ENCODE measurements around the gene MCM8.

DNA sequence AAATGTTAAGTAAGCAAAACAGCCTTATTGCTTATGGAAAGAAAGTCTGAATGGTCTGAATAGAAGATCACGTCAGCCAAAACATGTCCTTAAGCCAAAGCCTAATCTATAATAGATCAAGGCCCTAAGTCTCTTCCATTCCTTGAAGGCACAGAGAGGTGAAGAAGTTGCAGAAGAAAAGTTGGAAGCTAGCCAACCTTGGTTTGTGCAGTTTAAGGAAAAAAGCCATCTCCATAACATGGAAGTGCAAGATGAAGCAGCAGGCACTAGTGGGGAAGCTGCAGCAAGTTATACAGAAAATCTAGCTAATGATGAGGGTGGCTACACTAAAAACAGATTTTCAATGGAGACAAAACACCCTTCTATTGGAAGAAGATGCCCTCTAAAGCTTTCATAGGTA lies 74.3 kb downstream of the MCM8 start:
- TF ChIP-seq, protein P1, sequence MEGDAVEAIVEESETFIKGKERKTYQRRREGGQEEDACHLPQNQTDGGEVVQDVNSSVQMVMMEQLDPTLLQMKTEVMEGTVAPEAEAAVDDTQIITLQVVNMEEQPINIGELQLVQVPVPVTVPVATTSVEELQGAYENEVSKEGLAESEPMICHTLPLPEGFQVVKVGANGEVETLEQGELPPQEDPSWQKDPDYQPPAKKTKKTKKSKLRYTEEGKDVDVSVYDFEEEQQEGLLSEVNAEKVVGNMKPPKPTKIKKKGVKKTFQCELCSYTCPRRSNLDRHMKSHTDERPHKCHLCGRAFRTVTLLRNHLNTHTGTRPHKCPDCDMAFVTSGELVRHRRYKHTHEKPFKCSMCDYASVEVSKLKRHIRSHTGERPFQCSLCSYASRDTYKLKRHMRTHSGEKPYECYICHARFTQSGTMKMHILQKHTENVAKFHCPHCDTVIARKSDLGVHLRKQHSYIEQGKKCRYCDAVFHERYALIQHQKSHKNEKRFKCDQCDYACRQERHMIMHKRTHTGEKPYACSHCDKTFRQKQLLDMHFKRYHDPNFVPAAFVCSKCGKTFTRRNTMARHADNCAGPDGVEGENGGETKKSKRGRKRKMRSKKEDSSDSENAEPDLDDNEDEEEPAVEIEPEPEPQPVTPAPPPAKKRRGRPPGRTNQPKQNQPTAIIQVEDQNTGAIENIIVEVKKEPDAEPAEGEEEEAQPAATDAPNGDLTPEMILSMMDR (IDR thresholded peaks at IDR 0.05): no peak
- no peak for TF ChIP-seq EP300 (IDR thresholded peaks at IDR 0.05)

Measured in upper lobe of left lung (tissue), 4 donors.